GM21576 (cell line): ENCODE measurements around the gene OR5A2.
"Not testable (repeated sequence)": the region's sequence is repeated elsewhere in the genome, so short reads cannot be mapped to it uniquely, and the experiment has no call there.

Experiments used
- ATAC-seq: cut with Tn5 transposase; IDR thresholded peaks from one replicate; pipeline ENCODE4 v1.9.1; 2021; ENCODE audit warnings: mild to moderate bottlenecking, moderate library complexity; ENCODE audit not compliant: unreplicated experiment

Gene OR5A2

DNA sequence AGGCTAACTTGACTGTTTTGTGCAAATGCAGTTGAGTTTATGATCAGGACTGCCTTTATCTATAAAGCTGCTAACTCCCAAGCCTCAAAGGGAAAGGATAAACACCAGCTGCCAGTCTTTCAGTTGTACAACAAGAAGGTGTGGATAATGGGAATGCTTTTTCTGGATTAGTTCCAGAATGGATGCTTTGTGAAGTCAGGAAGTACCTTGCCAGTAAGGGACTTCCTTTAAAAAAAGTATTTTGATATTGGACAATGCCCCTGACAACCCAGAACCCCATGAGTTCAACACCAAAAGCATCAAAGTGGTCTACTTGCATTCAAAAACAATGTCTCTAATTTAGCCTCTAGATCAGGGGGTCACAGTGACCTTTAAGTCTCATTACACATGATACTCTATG lies 32.0 kb downstream of the OR5A2 start:
- no peak for ATAC-seq

DNA sequence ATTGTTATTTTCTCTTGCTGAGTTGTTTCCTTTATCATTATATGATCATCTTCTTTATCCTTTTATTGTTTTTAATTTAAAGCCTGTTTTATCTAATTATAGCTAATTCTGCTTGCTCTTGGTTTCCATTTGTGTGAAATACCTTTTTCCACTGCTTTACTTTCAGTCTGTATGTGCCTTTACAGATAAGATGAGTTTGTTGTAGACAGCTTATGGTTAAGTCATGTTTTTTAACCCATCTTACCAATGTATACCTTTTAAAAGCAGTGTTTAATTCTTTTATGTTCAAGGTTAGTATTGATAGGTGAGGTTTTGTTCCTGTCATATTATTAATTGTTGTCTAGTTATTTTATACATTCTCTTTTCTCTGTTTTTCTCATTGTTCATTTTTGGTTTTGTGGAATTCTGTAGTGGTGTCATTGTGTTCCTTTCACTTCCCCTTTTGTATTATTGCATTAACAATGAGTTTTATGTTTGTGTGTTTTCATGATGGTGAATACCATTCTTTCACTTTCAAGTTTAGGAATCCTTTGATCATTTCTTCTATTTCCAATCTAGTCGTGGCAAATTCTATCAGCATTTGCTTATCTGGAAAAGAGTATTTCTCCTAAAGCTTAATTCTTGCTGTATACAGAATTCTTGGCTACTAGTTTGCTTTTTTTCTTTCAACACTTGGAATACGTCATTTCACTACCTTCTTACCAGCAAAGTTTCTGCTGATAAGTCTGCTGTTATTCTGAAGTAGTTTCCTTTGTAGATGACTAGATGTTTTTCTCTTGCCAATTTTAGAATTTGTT lies 45.8 kb downstream of the OR5A2 start:
- ATAC-seq, result peak; percentile 93

DNA sequence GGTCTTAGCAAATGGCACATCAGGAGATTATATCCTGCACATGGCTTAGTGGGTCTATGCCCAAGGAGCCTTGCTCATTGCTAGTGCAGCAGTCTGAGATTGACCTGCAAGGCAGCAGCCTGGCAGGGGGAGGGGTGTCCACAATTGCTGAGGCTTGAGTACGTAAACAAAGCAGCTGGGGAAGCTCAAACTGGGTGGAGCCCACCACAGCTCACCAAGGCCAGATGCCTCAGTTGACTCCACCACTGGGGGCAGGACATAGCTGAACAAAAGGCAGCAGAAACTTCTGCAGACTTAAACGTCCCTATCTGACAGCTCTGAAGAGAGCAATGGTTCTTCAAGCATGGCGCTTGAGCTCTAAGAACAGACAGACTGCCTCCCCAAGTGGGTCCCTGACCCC lies 53.9 kb downstream of the OR5A2 start:
- ATAC-seq, result not testable (repeated sequence)

DNA sequence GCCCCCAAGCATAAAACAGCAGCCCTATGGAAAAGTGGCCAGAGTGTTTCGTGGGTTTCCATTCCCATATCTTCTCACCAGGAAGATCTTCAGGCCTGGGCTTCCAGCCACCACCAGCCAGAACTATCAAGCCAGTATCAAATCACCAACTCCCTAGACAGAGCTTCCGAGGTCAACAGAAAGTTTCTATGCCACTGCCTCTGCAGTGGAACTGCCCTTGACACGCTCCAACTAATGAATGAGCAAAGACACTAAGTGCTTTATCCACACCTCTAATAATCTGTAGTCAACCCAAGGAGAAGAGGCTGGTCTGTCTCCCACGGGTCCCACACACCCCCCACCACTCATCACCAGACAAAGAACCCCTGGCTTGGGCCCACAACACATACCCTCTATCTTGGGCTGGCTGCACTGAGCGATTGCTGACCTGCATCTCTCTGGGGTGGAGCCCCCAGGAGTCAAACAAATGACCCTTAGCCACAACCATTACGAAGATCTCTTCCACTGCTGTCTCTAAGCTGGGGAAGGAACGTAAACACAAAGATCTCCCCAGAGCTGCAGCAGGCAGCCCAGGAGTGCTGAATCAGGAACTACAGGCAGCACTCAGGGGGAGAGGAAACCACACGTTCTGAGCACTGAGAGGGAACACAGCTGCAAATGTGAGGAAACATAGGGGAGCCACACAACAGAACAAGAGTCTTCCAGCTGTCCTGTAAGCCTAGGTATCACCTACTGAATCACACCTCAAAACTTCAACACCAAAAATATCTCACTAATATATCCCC lies 57.8 kb downstream of the OR5A2 start:
- ATAC-seq, result no peak
